Vagina (tissue), 2 donors: Measurements from ENCODE around the gene KCNS1.

ENCODE experiments used
- CTCF ChIP-seq, 3 experiments: fragments of 450-650 bp in 2 of 3; fragments of 200-600 bp in 1 of 3; sonication (generic) in 1 of 3; IDR thresholded peaks; one replicate each; pipeline ENCODE4 v1.5.1; 2017 to 2019; ENCODE audit warnings: antibody characterized with exemption in 3 of 3, mild to moderate bottlenecking in 2 of 3, moderate library complexity in 2 of 3
- POLR2A ChIP-seq, 2 donors: fragments of 450-650 bp; IDR thresholded peaks; one replicate each; pipeline ENCODE4 v1.6.1; 2017; ENCODE audit warnings: antibody characterized with exemption in 2 of 2, mild to moderate bottlenecking in 2 of 2, moderate library complexity in 2 of 2
- POLR2AphosphoS5 ChIP-seq, 2 donors: sonication (generic); formaldehyde crosslinking; IDR thresholded peaks; one replicate each; pipeline ENCODE4 v1.9.0; 2017; ENCODE audit warnings: antibody characterized with exemption in 2 of 2, mild to moderate bottlenecking in 2 of 2, low read depth in 1 of 2; ENCODE audit not compliant: insufficient read depth in 1 of 2

- TF ChIP-seq CTCF (IDR thresholded peaks at IDR 0.05) = no peak
- no peak for TF ChIP-seq POLR2A (IDR thresholded peaks at IDR 0.05)
- no peak for TF ChIP-seq POLR2AphosphoS5 (IDR thresholded peaks at IDR 0.05; ENCODE audit: insufficient read depth in 1 of 2, low read depth in 1 of 2)
These were observed 10.4 kb upstream of the KCNS1 start for GRCh38 chr20:45111285-45111684.
